ENCODE measurements around the gene THRSP.
"Not testable (repeated sequence)": the region's sequence is repeated elsewhere in the genome, so short reads cannot be mapped to it uniquely, and the experiment has no call there.

- TF ChIP-seq RAD21 (IDR thresholded peaks at IDR 0.05; ENCODE audit: low read length); POLR2AphosphoS5 (IDR thresholded peaks at IDR 0.05; ENCODE audit: low read depth, low read length); CTCF (IDR thresholded peaks at IDR 0.05); IRF3 (IDR thresholded peaks at IDR 0.05; ENCODE audit: low read depth, low read length); YY1 (IDR thresholded peaks at IDR 0.05; ENCODE audit: low read depth); SIN3A (IDR thresholded peaks at IDR 0.05; ENCODE audit: borderline replicate concordance, low read depth, low read length): not testable (repeated sequence)
Measured at GRCh38 chr11:78084506-78084905, 20.8 kb downstream of the THRSP start.

Measured in SK-N-SH (cell line).